ENCODE measurements around the gene RGN.

RGN gene

DNA sequence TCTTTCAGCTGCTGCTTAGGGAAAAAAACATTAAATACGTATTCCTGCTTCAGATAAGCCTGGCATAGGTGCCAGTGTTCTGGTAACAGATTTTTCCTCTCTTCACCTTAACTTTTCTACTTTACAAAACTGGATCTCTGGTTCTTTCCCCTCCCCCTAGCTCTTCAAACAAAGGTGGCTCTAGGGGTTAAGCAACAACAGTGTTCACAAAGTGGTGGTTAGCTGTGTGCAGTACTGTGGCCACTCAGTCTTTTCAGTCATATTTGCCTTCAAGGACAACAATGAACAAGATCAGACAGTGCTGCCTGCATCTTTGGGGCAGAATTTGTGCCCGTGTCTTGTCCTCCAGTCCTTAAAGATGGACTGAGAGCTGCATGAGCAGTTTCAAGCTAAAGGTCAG is 15.1 kb upstream of the RGN start:
- DNase-seq (ENCODE audit: low read depth): no peak
- H3K4me3 ChIP-seq (ENCODE audit: low read depth, low read length): no peak overlapping the region
- TF ChIP-seq, protein P1, sequence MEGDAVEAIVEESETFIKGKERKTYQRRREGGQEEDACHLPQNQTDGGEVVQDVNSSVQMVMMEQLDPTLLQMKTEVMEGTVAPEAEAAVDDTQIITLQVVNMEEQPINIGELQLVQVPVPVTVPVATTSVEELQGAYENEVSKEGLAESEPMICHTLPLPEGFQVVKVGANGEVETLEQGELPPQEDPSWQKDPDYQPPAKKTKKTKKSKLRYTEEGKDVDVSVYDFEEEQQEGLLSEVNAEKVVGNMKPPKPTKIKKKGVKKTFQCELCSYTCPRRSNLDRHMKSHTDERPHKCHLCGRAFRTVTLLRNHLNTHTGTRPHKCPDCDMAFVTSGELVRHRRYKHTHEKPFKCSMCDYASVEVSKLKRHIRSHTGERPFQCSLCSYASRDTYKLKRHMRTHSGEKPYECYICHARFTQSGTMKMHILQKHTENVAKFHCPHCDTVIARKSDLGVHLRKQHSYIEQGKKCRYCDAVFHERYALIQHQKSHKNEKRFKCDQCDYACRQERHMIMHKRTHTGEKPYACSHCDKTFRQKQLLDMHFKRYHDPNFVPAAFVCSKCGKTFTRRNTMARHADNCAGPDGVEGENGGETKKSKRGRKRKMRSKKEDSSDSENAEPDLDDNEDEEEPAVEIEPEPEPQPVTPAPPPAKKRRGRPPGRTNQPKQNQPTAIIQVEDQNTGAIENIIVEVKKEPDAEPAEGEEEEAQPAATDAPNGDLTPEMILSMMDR (IDR thresholded peaks at IDR 0.05; ENCODE audit: insufficient read depth, low read depth, low read length, missing control alignments): no peak

DNA sequence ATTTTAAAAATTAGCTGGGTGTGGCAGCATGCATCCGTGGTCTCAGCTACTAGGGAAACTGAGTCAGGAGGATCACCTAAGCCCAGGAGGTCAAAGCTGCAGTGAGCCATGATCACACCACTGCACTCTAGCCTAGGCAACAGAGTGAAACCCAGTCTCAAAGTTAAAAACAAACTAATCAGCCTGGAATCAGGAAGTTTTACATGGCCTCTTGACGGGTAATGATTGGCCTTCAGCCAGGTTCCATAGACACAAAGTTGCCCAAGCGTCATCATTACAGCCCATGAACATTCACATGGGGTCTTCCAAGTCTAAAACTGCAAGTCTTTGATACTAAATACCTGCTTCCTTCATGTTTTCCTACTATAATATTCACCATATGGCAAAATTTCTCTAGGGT is 10.0 kb upstream of the RGN start:
- no peak for DNase-seq (ENCODE audit: low read depth)
- no peak overlapping the region for H3K4me3 ChIP-seq (ENCODE audit: low read depth, low read length)
- TF ChIP-seq, protein P1 (IDR thresholded peaks at IDR 0.05; ENCODE audit: insufficient read depth, low read depth, low read length, missing control alignments): no peak

DNA sequence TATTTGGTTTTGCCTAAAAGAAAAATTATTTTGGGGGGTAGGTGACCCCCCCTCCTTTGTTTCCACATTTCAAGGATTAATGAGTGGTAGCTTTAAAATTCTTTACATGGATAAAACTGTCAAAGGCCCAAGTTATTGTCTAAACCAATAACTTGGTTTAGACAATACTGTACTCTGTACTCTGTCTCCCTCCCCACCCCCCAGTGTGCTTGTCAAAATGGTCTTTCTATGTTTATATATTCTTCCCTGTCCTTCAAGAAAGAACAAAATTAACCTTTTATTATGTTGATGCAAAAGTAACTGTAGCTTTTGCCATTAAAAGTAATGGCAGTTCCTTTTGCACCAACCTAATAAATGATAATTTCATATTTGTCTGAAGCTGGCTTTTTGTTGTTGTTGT is 9.5 kb upstream of the RGN start:
- TF ChIP-seq, protein P1 (IDR thresholded peaks at IDR 0.05; ENCODE audit: insufficient read depth, low read depth, low read length, missing control alignments): no peak
- no peak overlapping the region for H3K4me3 ChIP-seq (ENCODE audit: low read depth, low read length)
- no peak for DNase-seq (ENCODE audit: low read depth)

DNA sequence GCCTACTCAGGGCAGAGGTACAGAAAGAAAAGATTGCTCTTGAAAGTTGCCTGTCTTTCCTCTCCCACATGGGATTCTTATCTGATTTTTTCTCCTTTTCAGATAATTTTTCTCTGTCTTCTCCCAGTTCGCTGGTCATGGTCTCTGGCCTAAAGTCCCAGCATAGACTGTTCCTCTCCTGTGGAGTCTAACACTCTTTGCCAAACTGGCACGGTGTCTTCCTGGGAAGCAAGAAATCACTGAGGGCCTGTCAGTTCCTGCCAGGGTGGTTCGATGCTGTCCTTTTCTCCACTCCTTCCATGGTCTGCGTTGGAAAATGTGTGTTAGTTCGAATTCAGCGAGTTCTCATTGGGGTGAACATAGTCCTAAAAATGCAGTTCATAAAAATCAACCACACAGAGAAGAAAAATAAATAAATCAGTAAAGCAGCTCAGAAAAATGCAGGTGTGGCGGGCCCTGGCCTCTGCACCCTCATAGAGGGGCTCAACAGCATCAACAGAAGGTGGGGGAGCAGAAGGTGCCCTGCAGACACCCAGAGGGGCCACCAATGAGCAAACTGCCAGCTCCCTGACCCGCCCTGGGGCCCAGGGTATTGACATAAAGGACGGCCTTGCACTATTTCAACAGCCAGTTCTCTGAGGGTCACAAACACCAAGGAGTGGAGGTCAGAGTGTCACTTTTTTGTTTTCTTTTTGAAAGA is 2.1 kb downstream of the RGN start:
- no peak for DNase-seq (ENCODE audit: low read depth)
- no peak overlapping the region for H3K4me3 ChIP-seq (ENCODE audit: low read depth, low read length)
- TF ChIP-seq, protein P1 (IDR thresholded peaks at IDR 0.05; ENCODE audit: insufficient read depth, low read depth, low read length, missing control alignments): no peak

DNA sequence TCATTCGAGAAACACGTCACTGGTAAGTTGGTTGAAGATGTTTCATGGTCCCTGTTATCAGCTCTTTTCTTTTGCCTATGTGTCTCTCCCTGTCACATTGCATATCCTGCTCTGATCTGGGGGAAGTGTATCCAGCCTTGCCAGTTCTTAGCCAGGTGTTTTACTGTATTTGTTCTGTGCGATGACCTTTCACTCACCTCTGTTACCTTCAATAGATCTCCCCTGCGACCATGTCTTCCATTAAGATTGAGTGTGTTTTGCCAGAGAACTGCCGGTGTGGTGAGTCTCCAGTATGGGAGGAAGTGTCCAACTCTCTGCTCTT is 2.6 kb downstream of the RGN start:
- no peak for DNase-seq (ENCODE audit: low read depth)
- TF ChIP-seq, protein P1 (IDR thresholded peaks at IDR 0.05; ENCODE audit: insufficient read depth, low read depth, low read length, missing control alignments): no peak
- H3K4me3 ChIP-seq (ENCODE audit: low read depth, low read length): no peak overlapping the region

DNA sequence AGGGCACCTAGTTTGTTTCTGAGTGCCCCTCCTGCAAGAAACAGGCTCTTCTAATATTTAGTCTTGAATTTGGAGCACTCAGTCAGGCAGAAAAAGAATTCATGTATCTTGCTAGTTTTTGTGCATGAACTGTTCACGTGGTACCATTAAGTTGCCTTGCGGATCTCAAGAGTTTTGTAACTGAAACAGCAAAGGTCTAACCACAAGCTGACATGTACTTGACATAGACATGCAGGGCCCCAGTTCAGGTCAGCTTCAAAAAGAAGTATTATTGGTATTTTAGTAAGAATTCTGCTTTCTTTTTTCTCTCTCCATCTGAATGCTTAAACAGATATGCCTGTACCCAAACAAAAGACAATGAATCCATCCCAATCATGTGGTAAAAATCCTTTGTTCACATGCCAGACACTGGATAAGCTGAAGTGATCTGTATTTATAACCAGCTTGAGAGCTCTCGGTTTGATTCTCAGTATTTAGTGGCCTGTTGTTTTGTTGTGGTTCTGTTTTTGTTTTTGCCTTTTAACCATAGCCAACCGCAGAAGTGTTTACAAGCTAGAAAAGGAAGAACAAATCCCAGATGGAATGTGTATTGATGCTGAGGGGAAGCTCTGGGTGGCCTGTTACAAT is 13.0 kb downstream of the RGN start:
- TF ChIP-seq, protein P1 (IDR thresholded peaks at IDR 0.05; ENCODE audit: insufficient read depth, low read depth, low read length, missing control alignments): no peak
- peak; percentile 77 for DNase-seq (ENCODE audit: low read depth)
- no peak overlapping the region for H3K4me3 ChIP-seq (ENCODE audit: low read depth, low read length)

DNA sequence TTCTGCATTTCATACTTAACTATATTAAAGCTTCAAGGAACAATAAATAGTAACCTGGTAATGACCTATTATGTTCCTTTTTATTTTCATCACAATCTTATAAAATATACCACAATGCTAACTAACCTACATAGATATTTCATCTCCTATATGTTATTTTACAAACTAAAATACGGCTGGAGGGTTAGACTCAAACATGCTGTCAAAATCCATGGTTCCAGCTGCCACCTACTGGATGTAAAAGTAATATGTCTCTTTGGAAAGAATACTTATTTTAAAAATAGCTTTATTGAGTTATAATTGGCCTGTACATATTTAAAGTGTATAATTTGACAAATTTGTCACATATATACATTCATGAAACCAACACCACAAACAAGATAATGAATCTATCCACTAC is 15.0 kb downstream of the RGN start:
- TF ChIP-seq, protein P1 (IDR thresholded peaks at IDR 0.05; ENCODE audit: insufficient read depth, low read depth, low read length, missing control alignments): peak; percentile 18
- DNase-seq (ENCODE audit: low read depth): peak; percentile 61
- H3K4me3 ChIP-seq (ENCODE audit: low read depth, low read length): no peak overlapping the region
